Activated naive CD8-positive, alpha-beta T cell treated with anti-CD3 and anti-CD28 coated beads, Interleukin-2, amount 10 ng/mL, durations not matched to agents 7 days and 5 days (primary cell): ENCODE data around the gene AMACR. TPM values are rescaled to one million over a fixed set of nuclear protein-coding genes. Genes with fewer than 3 reads are reported as not detected.

Source experiments
- ATAC-seq: fragments of 150-1000 bp; cut with Tn5 transposase; one replicate; pipeline ENCODE4 v1.10.0; 2021; ENCODE audit warnings: low read depth, moderate library complexity
- POLR2A ChIA-PET: fragments of 350-600 bp; sonication (Branson Sonifier 250); formaldehyde crosslinking; loops from one replicate; lab custom pipeline; 2021; ENCODE audit warnings: antibody characterized with exemption; lab: Charles Lee
- DNase-seq: peaks from one replicate; pipeline ENCODE4 v3.0.0; 2021
- H3K27ac Mint-ChIP-seq: one replicate; pipeline ENCODE4 v1.8.0; 2022; ENCODE audit warnings: mild to moderate bottlenecking, mixed read lengths
- H3K27me3 Mint-ChIP-seq: one replicate; pipeline ENCODE4 v1.8.0; 2022; ENCODE audit warnings: mild to moderate bottlenecking, moderate library complexity, mixed read lengths
- H3K36me3 Mint-ChIP-seq: one replicate; pipeline ENCODE4 v1.8.0; 2021; ENCODE audit warnings: mild to moderate bottlenecking, mixed read lengths
- H3K4me1 Mint-ChIP-seq: one replicate; pipeline ENCODE4 v1.8.0; 2021; ENCODE audit warnings: mixed read lengths
- H3K4me3 Mint-ChIP-seq: one replicate; pipeline ENCODE4 v1.8.0; 2022; ENCODE audit warnings: mild to moderate bottlenecking, moderate library complexity, mixed read lengths
- H3K9me3 Mint-ChIP-seq: one replicate; pipeline ENCODE4 v1.8.0; 2021; ENCODE audit warnings: mixed read lengths
- total RNA-seq, 2 experiments: library from RNA; stranded (reverse); gene quantifications; one replicate each; pipeline ENCODE4 v1.2.3, GENCODE V29; 2021

AMACR gene
- total RNA-seq, 2 experiments from 2014 or later, result 5.9 to 6.1 TPM

DNA sequence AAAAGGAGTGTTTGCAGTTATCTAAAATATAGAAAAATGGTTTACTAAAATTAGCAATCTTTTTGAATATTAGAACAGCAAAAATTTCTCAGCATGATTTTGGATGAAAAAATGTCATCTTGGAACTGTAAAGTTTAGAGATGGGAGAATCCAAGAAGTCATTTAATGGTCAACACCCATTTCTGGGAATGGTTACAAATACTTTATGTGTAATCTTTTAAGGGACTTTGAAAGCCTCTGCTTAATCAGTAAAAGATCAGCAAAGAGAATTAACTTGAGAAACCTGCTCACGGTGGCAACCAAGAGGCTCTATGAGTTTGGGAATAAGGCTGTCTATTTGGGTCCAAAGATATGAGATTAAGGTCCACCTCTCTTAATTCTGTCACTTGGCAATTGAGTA lies 22.2 kb upstream of the AMACR start:
- Mint-ChIP-seq H3K27me3 (no peaks in the 10 kb centered on the region), H3K27ac (no peak overlapping the region), H3K36me3 (peaks cover 5% of the 10 kb centered on the region), H3K4me1 (peaks cover 1% of the 10 kb centered on the region), H3K9me3 (no peaks in the 10 kb centered on the region), H3K4me3 (no peak overlapping the region)
- ATAC-seq (no peak), DNase-seq (no peak)
- POLR2A ChIA-PET, result no interaction called here

DNA sequence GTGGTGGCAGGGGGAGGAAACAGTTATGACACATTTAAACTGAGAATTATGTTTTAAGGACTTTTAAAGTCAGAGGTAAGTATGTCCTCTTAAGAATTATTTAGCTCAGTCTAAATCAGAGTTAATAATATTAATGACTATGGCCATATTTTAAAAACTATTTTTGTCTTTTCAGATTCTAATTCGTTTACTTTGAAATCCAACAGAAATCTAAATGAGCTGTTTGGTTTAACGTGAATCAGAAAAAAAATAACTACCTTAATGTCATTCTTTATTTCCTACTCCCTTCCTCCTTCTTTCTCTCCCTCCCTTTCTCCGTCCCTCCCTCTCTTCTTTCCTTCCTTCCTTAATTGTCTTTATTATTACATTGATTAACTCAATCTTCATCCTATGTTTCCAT lies 20.5 kb upstream of the AMACR start:
- no peak for ATAC-seq
- Mint-ChIP-seq H3K4me3 (no peak overlapping the region), H3K9me3 (no peaks in the 10 kb centered on the region)

GRCh38 chr5:34026089-34026761 lies 18.4 kb upstream of the AMACR start:
- no peaks in the 10 kb centered on the region for H3K27me3 Mint-ChIP-seq
- ATAC-seq, result no peak
- H3K4me3 Mint-ChIP-seq, result no peak overlapping the region
- peaks cover 13% of the 10 kb centered on the region for H3K36me3 Mint-ChIP-seq
- no peak for DNase-seq
- H3K9me3 Mint-ChIP-seq, result no peaks in the 10 kb centered on the region
- H3K27ac Mint-ChIP-seq, result no peak overlapping the region
- peaks cover 16% of the 10 kb centered on the region for H3K4me1 Mint-ChIP-seq
- POLR2A ChIA-PET, result no interaction called here

More for the DNA sequence above, 20.5 kb upstream of the AMACR start:
- POLR2A ChIA-PET, result no interaction called here
- Mint-ChIP-seq H3K27me3 (no peaks in the 10 kb centered on the region), H3K36me3 (peaks cover 7% of the 10 kb centered on the region), H3K4me1 (peaks cover 1% of the 10 kb centered on the region), H3K27ac (no peak overlapping the region)
- no peak for DNase-seq

- peak overlapping the region; percentile 65 for H3K4me3 Mint-ChIP-seq
- H3K4me1 Mint-ChIP-seq, result peaks cover 21% of the 10 kb centered on the region
- H3K27ac Mint-ChIP-seq, result peak overlapping the region; percentile 94
- H3K36me3 Mint-ChIP-seq, result peaks cover 26% of the 10 kb centered on the region
- POLR2A ChIA-PET, result interaction anchor here (0.7 to 1.5 kb wide), 2 partner anchors 14 to 907 kb away, joined by 3 to 13 read pairs; partner anchors contain the start of genes AMACR and DNAJC21
- no peaks in the 10 kb centered on the region for H3K9me3 Mint-ChIP-seq
- DNase-seq (peak; percentile 49), ATAC-seq (peak; percentile 100)
- no peaks in the 10 kb centered on the region for H3K27me3 Mint-ChIP-seq
Measured at GRCh38 chr5:34022121-34022705, 14.4 kb upstream of the AMACR start.

- ATAC-seq, result no peak
Measured at GRCh38 chr5:34021334-34021733, 13.5 kb upstream of the AMACR start.

GRCh38 chr5:34020726-34021125 lies 12.9 kb upstream of the AMACR start:
- DNase-seq, result no peak
- no peak overlapping the region for H3K4me3 Mint-ChIP-seq
- H3K9me3 Mint-ChIP-seq, result no peaks in the 10 kb centered on the region
- peaks cover 20% of the 10 kb centered on the region for H3K4me1 Mint-ChIP-seq
- peaks cover 27% of the 10 kb centered on the region for H3K36me3 Mint-ChIP-seq
- POLR2A ChIA-PET, result interaction anchor here (0.6 to 1.6 kb wide), 2 partner anchors 13 to 14 kb away, joined by 3 to 8 read pairs; partner anchors contain the start of gene AMACR
- no peak for ATAC-seq
- no peaks in the 10 kb centered on the region for H3K27me3 Mint-ChIP-seq
- no peak overlapping the region for H3K27ac Mint-ChIP-seq

More at GRCh38 chr5:34021334-34021733, 13.5 kb upstream of the AMACR start:
- Mint-ChIP-seq H3K27me3 (no peaks in the 10 kb centered on the region), H3K27ac (peak overlapping the region; percentile 94), H3K36me3 (peaks cover 26% of the 10 kb centered on the region), H3K4me1 (peaks cover 21% of the 10 kb centered on the region), H3K4me3 (peak overlapping the region; percentile 65), H3K9me3 (no peaks in the 10 kb centered on the region)
- POLR2A ChIA-PET, result interaction anchor here (0.6 to 1.6 kb wide), 4 partner anchors 13 to 908 kb away, joined by 3 to 13 read pairs (median 6); partner anchors contain the start of genes AMACR and DNAJC21
- DNase-seq, result no peak

- ATAC-seq (no peak), DNase-seq (no peak)
- Mint-ChIP-seq H3K4me3 (no peak overlapping the region), H3K4me1 (peaks cover 15% of the 10 kb centered on the region), H3K36me3 (peaks cover 22% of the 10 kb centered on the region), H3K27me3 (no peaks in the 10 kb centered on the region), H3K9me3 (peaks cover 4% of the 10 kb centered on the region), H3K27ac (no peak overlapping the region)
- POLR2A ChIA-PET, result no interaction called here
Measured at GRCh38 chr5:34017254-34017653, 9.4 kb upstream of the AMACR start.

GRCh38 chr5:34016750-34017149 lies 8.9 kb upstream of the AMACR start:
- DNase-seq (no peak), ATAC-seq (no peak)
- H3K4me1 Mint-ChIP-seq, result peaks cover 12% of the 10 kb centered on the region
- peaks cover 20% of the 10 kb centered on the region for H3K36me3 Mint-ChIP-seq
- H3K4me3 Mint-ChIP-seq, result no peak overlapping the region
- POLR2A ChIA-PET, result no interaction called here
- H3K27ac Mint-ChIP-seq, result no peak overlapping the region
- no peaks in the 10 kb centered on the region for H3K27me3 Mint-ChIP-seq
- H3K9me3 Mint-ChIP-seq, result peaks cover 4% of the 10 kb centered on the region

- POLR2A ChIA-PET, result no interaction called here
- ATAC-seq (no peak), DNase-seq (no peak)
- Mint-ChIP-seq H3K9me3 (peaks cover 4% of the 10 kb centered on the region), H3K4me1 (peaks cover 7% of the 10 kb centered on the region), H3K4me3 (no peak overlapping the region), H3K27me3 (no peaks in the 10 kb centered on the region), H3K27ac (no peak overlapping the region), H3K36me3 (peaks cover 17% of the 10 kb centered on the region)
Measured at GRCh38 chr5:34016222-34016621, 8.4 kb upstream of the AMACR start.

DNA sequence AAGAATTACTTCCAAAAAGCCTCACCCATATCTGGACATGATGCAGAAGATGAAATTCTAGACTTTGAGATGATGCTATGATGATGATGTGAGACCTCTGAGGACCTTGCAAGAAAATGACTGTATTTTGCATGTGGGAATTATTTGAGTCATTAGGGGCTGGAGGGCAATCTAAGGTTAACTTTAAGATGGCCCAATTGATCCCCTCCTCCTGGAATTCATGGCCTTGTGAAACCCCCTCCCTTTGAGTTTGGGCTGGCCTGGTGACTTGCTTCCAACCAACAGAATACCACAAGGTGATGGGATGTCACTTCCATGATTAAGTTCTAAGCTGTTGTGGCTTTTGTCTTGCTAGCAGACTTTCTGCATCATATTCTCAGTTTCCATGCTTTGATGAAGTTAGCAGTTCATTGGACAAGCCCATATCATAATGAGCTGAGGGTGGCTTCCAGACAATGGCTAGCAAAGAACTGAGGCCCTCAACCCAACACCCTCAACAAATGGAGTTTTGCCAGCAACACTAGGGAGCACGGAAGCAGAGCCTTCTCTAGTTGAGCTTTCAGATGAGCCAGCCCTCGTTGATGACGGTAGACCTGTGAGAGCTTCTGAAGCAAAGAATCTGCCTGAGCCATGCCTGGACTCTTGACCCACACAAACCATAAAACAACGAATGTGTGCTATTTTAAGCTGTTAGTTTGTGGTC lies 7.4 kb upstream of the AMACR start:
- H3K9me3 Mint-ChIP-seq, result peaks cover 4% of the 10 kb centered on the region
- H3K36me3 Mint-ChIP-seq, result peaks cover 12% of the 10 kb centered on the region
- no peak for ATAC-seq
- peaks cover 2% of the 10 kb centered on the region for H3K4me1 Mint-ChIP-seq
- peaks cover 5% of the 10 kb centered on the region for H3K27me3 Mint-ChIP-seq
- no peak for DNase-seq
- no peak overlapping the region for H3K27ac Mint-ChIP-seq
- H3K4me3 Mint-ChIP-seq, result no peak overlapping the region
- POLR2A ChIA-PET, result no interaction called here

GRCh38 chr5:34014626-34015025 lies 6.8 kb upstream of the AMACR start:
- peaks cover 9% of the 10 kb centered on the region for H3K36me3 Mint-ChIP-seq
- POLR2A ChIA-PET, result no interaction called here
- peaks cover 3% of the 10 kb centered on the region for H3K4me1 Mint-ChIP-seq
- ATAC-seq (no peak), DNase-seq (no peak)
- peaks cover 4% of the 10 kb centered on the region for H3K9me3 Mint-ChIP-seq
- no peak overlapping the region for H3K27ac Mint-ChIP-seq
- H3K4me3 Mint-ChIP-seq, result no peak overlapping the region
- peaks cover 5% of the 10 kb centered on the region for H3K27me3 Mint-ChIP-seq

DNA sequence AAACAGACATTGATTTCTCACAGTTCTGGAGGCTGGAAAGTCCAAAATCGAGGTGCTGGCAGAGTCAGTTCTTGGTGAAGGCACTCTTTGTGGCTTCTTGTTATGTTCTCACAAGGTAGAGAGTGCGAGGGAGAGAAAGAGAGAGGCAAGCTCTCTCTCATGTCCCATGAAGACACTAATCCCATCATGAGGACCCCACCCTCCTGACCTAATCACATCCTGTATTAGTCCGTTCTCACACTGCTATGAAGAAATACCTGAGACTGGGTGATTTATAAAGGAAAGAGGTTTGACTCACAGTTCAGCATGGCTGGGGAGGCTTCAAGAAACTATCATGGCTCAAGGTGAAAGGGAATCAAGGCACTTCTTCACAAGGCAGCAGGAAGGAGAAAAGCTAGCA lies 5.7 kb upstream of the AMACR start:
- Mint-ChIP-seq H3K4me1 (peaks cover 13% of the 10 kb centered on the region), H3K4me3 (no peak overlapping the region), H3K36me3 (peaks cover 5% of the 10 kb centered on the region), H3K9me3 (peaks cover 4% of the 10 kb centered on the region), H3K27me3 (peaks cover 5% of the 10 kb centered on the region), H3K27ac (no peak overlapping the region)
- ATAC-seq, result no peak
- POLR2A ChIA-PET, result no interaction called here
- no peak for DNase-seq

DNA sequence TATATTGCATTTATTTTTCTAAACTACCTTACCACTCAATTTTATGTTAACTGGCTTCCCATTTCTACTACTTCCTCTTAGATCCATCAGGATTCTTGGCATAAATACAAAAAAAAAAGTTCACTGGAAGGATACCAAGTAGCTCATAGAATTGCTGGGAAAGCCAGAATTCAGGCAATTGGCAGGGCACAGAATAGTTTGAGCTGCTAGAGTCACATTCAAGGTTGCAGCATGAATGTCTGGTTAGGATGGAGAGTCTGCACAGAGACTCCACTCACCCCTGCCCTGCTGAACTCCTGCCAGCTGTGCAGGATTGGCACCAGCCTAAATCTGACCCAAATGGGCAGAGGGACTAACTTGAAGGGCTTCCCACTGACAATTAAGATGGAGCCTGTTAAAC lies 4.9 kb upstream of the AMACR start:
- POLR2A ChIA-PET, result no interaction called here
- Mint-ChIP-seq H3K27me3 (peaks cover 5% of the 10 kb centered on the region), H3K27ac (no peak overlapping the region), H3K4me3 (no peak overlapping the region), H3K36me3 (peaks cover 5% of the 10 kb centered on the region), H3K9me3 (peaks cover 4% of the 10 kb centered on the region), H3K4me1 (peaks cover 15% of the 10 kb centered on the region)
- DNase-seq (no peak), ATAC-seq (no peak)
